AG04449 (cell line): ENCODE measurements around the gene SELENOO.

Source experiments
- CTCF ChIA-PET: fragments of 350-600 bp; formaldehyde crosslinking; extraction: SDS; loops from one replicate; lab custom pipeline; 2021; ENCODE audit warnings: antibody characterized with exemption; lab: Yijun Ruan, JAX
- POLR2A ChIA-PET: fragments of 400-600, 350-600 bp; formaldehyde crosslinking; extraction: SDS; loops from one replicate; lab custom pipeline; 2020; ENCODE audit warnings: antibody characterized with exemption, inconsistent platforms; lab: Yijun Ruan, JAX
- DNase-seq: peaks from one replicate; pipeline ENCODE4 v3.0.0-alpha.2; 2010; ENCODE audit warnings: low read depth, low spot score
- H3K4me3 ChIP-seq: 2 replicates; pipeline ENCODE4 v1.5.1; 2011; ENCODE audit warnings: low read depth, mild to moderate bottlenecking, control low read depth, low read length
- CTCF ChIP-seq: IDR thresholded peaks from one replicate; pipeline ENCODE4 v1.5.1; 2011; ENCODE audit warnings: mild to moderate bottlenecking, moderate library complexity, low read length, control low read depth, inconsistent platforms; ENCODE audit not compliant: insufficient read depth; ENCODE audit errors: missing control alignments

The SELENOO gene

GRCh38 chr22:50157709-50158375 is 43.0 kb upstream of the SELENOO start:
- POLR2A ChIA-PET, result no interaction called here
- CTCF ChIA-PET, result interaction anchor here (0.7 to 3.3 kb wide), 3 partner anchors 9 to 26 kb away, joined by 3 to 12 read pairs (median 4); no protein-coding TSS in a partner anchor
- TF ChIP-seq CTCF, result no peak
- no peak overlapping the region for H3K4me3 ChIP-seq
- DNase-seq, result no peak

GRCh38 chr22:50160947-50161346 is 39.9 kb upstream of the SELENOO start:
- CTCF ChIA-PET, result interaction anchor here (1.1 kb wide), 1 partner anchor 12 kb away, joined by 3 read pairs; no protein-coding TSS in a partner anchor
- H3K4me3 ChIP-seq, result no peak overlapping the region
- no peak for DNase-seq
- POLR2A ChIA-PET, result no interaction called here
- TF ChIP-seq CTCF, result no peak

- no peak overlapping the region for H3K4me3 ChIP-seq
- no peak for TF ChIP-seq CTCF
- POLR2A ChIA-PET, result no interaction called here
- no peak for DNase-seq
- CTCF ChIA-PET, result interaction anchor here (1.1 kb wide), 1 partner anchor 13 kb away, joined by 3 read pairs; no protein-coding TSS in a partner anchor
Measured at GRCh38 chr22:50161508-50162390, 39.1 kb upstream of the SELENOO start.

- H3K4me3 ChIP-seq, result no peak overlapping the region
- ChIA-PET CTCF (interaction anchor here (1.1 kb wide), 1 partner anchor 13 kb away, joined by 3 read pairs; no protein-coding TSS in a partner anchor), POLR2A (no interaction called here)
- DNase-seq, result no peak
- no peak for TF ChIP-seq CTCF
Measured at GRCh38 chr22:50162391-50162956, 38.3 kb upstream of the SELENOO start.

- no peak for DNase-seq
- ChIA-PET POLR2A (no interaction called here), CTCF (interaction anchor here (2.6 kb wide), 1 partner anchor 17 kb away, joined by 11 read pairs; no protein-coding TSS in a partner anchor)
- no peak overlapping the region for H3K4me3 ChIP-seq
- TF ChIP-seq CTCF, result no peak
Measured at GRCh38 chr22:50165436-50166123, 35.2 kb upstream of the SELENOO start.
